GM19395 (cell line): ENCODE data around the gene RPGR.
A peak's percentile ranks its signal among the peaks of the same experiment; 100 is the strongest.

Source experiments
- ATAC-seq: cut with Tn5 transposase; IDR thresholded peaks from one replicate; pipeline ENCODE4 v1.9.1; 2021; ENCODE audit warnings: mild to moderate bottlenecking, moderate library complexity; ENCODE audit not compliant: unreplicated experiment

The RPGR gene

GRCh38 chrX:38326086-38326485 is 1.2 kb downstream of the RPGR start:
- no peak for ATAC-seq

- no peak for ATAC-seq
Observed at GRCh38 chrX:38320819-38321218, 6.5 kb downstream of the RPGR start.

- ATAC-seq = no peak
Observed at GRCh38 chrX:38318606-38319005, 8.7 kb downstream of the RPGR start.

GRCh38 chrX:38318196-38318595 is 9.1 kb downstream of the RPGR start:
- ATAC-seq = no peak

GRCh38 chrX:38315186-38315585 is 12.1 kb downstream of the RPGR start:
- no peak for ATAC-seq

GRCh38 chrX:38313190-38313589 is 14.1 kb downstream of the RPGR start:
- no peak for ATAC-seq

GRCh38 chrX:38312436-38312835 is 14.9 kb downstream of the RPGR start:
- no peak for ATAC-seq

GRCh38 chrX:38311743-38312142 is 15.6 kb downstream of the RPGR start:
- ATAC-seq = no peak

- no peak for ATAC-seq
Observed at GRCh38 chrX:38305971-38306370, 21.3 kb downstream of the RPGR start.

GRCh38 chrX:38304010-38304409 is 23.3 kb downstream of the RPGR start:
- no peak for ATAC-seq

GRCh38 chrX:38293741-38294140 is 33.6 kb downstream of the RPGR start:
- no peak for ATAC-seq

GRCh38 chrX:38287674-38288073 is 39.6 kb downstream of the RPGR start:
- ATAC-seq = peak; percentile 67

- no peak for ATAC-seq
Observed at GRCh38 chrX:38285649-38286048, 41.7 kb downstream of the RPGR start.

GRCh38 chrX:38282049-38282448 is 45.3 kb downstream of the RPGR start:
- ATAC-seq = no peak

- ATAC-seq = no peak
Observed at GRCh38 chrX:38279188-38279587, 48.1 kb downstream of the RPGR start.

- ATAC-seq = no peak
Observed at GRCh38 chrX:38278682-38279081, 48.6 kb downstream of the RPGR start.

- ATAC-seq = no peak
Observed at GRCh38 chrX:38277802-38278201, 49.5 kb downstream of the RPGR start.

GRCh38 chrX:38277136-38277535 is 50.2 kb downstream of the RPGR start:
- ATAC-seq = no peak

- no peak for ATAC-seq
Observed at GRCh38 chrX:38276089-38276488, 51.2 kb downstream of the RPGR start.

- ATAC-seq = no peak
Observed at GRCh38 chrX:38275615-38276014, 51.7 kb downstream of the RPGR start.

GRCh38 chrX:38273453-38273852 is 53.9 kb downstream of the RPGR start:
- peak; percentile 51 for ATAC-seq

- ATAC-seq = peak; percentile 69
Observed at GRCh38 chrX:38271154-38271716, 56.1 kb downstream of the RPGR start.

- no peak for ATAC-seq
Observed at GRCh38 chrX:38268011-38268410, 59.3 kb downstream of the RPGR start.
